Measurements from ENCODE around the gene PRKCQ. TPM values are rescaled to one million over a fixed set of nuclear protein-coding genes. Genes with fewer than 3 reads are reported as not detected.

Gene PRKCQ
- total and polyA plus RNA-seq, 2 of the 4 experiments (the other 2 are of a cell fraction) = under 0.01 to 0.03 TPM

GRCh38 chr10:6532321-6532720, 47.8 kb downstream of the PRKCQ start:
- no peak overlapping the region for H3K14ac ChIP-seq (replicated peaks; ENCODE audit: low read depth, low read length)
- H2BK15ac ChIP-seq (ENCODE audit: low read depth, low read length) = no peak overlapping the region
- H3K9ac ChIP-seq (ENCODE audit: low read depth, low read length) = no peak overlapping the region
- no peaks in the 10 kb centered on the region for H3K27me3 ChIP-seq (ENCODE audit: control insufficient read depth, insufficient read depth, low read length)
- H3K9me3 ChIP-seq (ENCODE audit: control insufficient read depth, insufficient read depth, low read length) = no peaks in the 10 kb centered on the region
- intact Hi-C loops (cut with micrococcal nuclease) (no loop called here), dilution Hi-C loops (cut with HindIII; ENCODE audit: low sequenced_read_pairs, unreplicated experiment) (no loop called here), in situ Hi-C loops (cut with MboI; ENCODE audit: low sequenced_read_pairs) (no loop called here)
- H4K91ac ChIP-seq (ENCODE audit: insufficient read depth, low read depth, low read length) = no peak overlapping the region
- TF ChIP-seq RCOR1 (IDR thresholded peaks at IDR 0.05; ENCODE audit: insufficient replicate concordance, low read length) = no peak
- no peak for TF ChIP-seq RFX5 (IDR thresholded peaks at IDR 0.05; ENCODE audit: low read depth, low read length)
- no peak for TF ChIP-seq MXI1 (IDR thresholded peaks at IDR 0.05; ENCODE audit: borderline replicate concordance, low read depth, low read length)
- no peak for TF ChIP-seq CEBPB (IDR thresholded peaks at IDR 0.05; ENCODE audit: low read depth, low read length)
- no peak for TF ChIP-seq MAZ (IDR thresholded peaks at IDR 0.05; ENCODE audit: borderline replicate concordance, low read depth, low read length)
- no peak for TF ChIP-seq RAD21 (IDR thresholded peaks at IDR 0.05; ENCODE audit: low read length)
- TF ChIP-seq POLR2A (IDR thresholded peaks at IDR 0.05; ENCODE audit: low read depth, low read length) = no peak
- no peak for TF ChIP-seq MAFK (IDR thresholded peaks at IDR 0.05; ENCODE audit: low read depth, low read length)
- TF ChIP-seq CHD1 (IDR thresholded peaks at IDR 0.05; ENCODE audit: low read depth, low read length) = no peak
- TF ChIP-seq BHLHE40 (IDR thresholded peaks at IDR 0.05; ENCODE audit: low read depth, low read length) = no peak
- TF ChIP-seq, protein P1, sequence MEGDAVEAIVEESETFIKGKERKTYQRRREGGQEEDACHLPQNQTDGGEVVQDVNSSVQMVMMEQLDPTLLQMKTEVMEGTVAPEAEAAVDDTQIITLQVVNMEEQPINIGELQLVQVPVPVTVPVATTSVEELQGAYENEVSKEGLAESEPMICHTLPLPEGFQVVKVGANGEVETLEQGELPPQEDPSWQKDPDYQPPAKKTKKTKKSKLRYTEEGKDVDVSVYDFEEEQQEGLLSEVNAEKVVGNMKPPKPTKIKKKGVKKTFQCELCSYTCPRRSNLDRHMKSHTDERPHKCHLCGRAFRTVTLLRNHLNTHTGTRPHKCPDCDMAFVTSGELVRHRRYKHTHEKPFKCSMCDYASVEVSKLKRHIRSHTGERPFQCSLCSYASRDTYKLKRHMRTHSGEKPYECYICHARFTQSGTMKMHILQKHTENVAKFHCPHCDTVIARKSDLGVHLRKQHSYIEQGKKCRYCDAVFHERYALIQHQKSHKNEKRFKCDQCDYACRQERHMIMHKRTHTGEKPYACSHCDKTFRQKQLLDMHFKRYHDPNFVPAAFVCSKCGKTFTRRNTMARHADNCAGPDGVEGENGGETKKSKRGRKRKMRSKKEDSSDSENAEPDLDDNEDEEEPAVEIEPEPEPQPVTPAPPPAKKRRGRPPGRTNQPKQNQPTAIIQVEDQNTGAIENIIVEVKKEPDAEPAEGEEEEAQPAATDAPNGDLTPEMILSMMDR (conservative IDR thresholded peaks at IDR 0.05; ENCODE audit: low read depth, low read length) = no peak
- TF ChIP-seq, protein P2, sequence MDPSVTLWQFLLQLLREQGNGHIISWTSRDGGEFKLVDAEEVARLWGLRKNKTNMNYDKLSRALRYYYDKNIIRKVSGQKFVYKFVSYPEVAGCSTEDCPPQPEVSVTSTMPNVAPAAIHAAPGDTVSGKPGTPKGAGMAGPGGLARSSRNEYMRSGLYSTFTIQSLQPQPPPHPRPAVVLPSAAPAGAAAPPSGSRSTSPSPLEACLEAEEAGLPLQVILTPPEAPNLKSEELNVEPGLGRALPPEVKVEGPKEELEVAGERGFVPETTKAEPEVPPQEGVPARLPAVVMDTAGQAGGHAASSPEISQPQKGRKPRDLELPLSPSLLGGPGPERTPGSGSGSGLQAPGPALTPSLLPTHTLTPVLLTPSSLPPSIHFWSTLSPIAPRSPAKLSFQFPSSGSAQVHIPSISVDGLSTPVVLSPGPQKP (IDR thresholded peaks at IDR 0.05; ENCODE audit: borderline replicate concordance, low read depth, low read length) = no peak
- TF ChIP-seq FOS (IDR thresholded peaks at IDR 0.05; ENCODE audit: low read depth, low read length) = no peak
- no peak overlapping the region for H2BK20ac ChIP-seq (ENCODE audit: low read depth, low read length)
- no TSS peak for BruUV-seq (replicated peaks)
- no peak overlapping the region for H4K8ac ChIP-seq (ENCODE audit: low read depth in 2 of 2, low read length in 2 of 2)
- no peak overlapping the region for H4K5ac ChIP-seq (ENCODE audit: low read depth, low read length)
- H2BK120ac ChIP-seq (ENCODE audit: low read depth, low read length) = no peak overlapping the region
- no peak for ATAC-seq (ENCODE audit: low read depth)
- no peaks in the 10 kb centered on the region for H3K79me1 ChIP-seq (ENCODE audit: low read depth in 1 of 2, low read length in 2 of 2)
- no peak overlapping the region for H2AK9ac ChIP-seq (replicated peaks; ENCODE audit: low read depth, low read length, poor library complexity)
- H3K4ac ChIP-seq (ENCODE audit: low read depth, low read length) = no peak overlapping the region
- no peak for DNase-seq
- WGBS, 2 experiments (ENCODE audit: extremely low coverage in 2 of 2, insufficient read length in 1 of 2) = 50% methylated on average over 2 of the region's 5 CpGs; no CpG with 5 or more reads in 1 of the 2 experiments
- H3K4me3 ChIP-seq (ENCODE audit: insufficient read depth, low read depth, low read length) = no peak overlapping the region
- no peak overlapping the region for H2AFZ ChIP-seq (replicated peaks; ENCODE audit: low read length, poor library complexity)
- H4K20me1 ChIP-seq (ENCODE audit: insufficient read depth, low read length) = no peaks in the 10 kb centered on the region
- no peaks in the 10 kb centered on the region for H3K36me3 ChIP-seq (ENCODE audit: control insufficient read depth, insufficient read depth, low read length)
- H2BK5ac ChIP-seq (ENCODE audit: low read depth, low read length, poor library complexity, severe bottlenecking) = no peak overlapping the region
- H3K4me2 ChIP-seq (ENCODE audit: low read depth, low read length) = no peak overlapping the region
- H3K4me1 ChIP-seq (ENCODE audit: control insufficient read depth, insufficient read depth, low read length) = no peaks in the 10 kb centered on the region
- H3K18ac ChIP-seq (ENCODE audit: low read depth, low read length) = no peak overlapping the region
- H3K23ac ChIP-seq (ENCODE audit: low read depth, low read length) = no peak overlapping the region
- H3K9me1 ChIP-seq (ENCODE audit: insufficient read depth, low read length) = no peaks in the 10 kb centered on the region
- no peak overlapping the region for H3K27ac ChIP-seq (ENCODE audit: insufficient read depth, low read length)
- ChIA-PET POLR2A (ENCODE audit: unreplicated experiment) (no interaction called here), CTCF (interaction anchor here (0.8 kb wide), 1 partner anchor 378 kb away, joined by 3 read pairs; no protein-coding TSS in a partner anchor)
- H2AK5ac ChIP-seq (ENCODE audit: low read depth, low read length) = no peak overlapping the region
- no peak overlapping the region for H3K56ac ChIP-seq (ENCODE audit: extremely low read depth, insufficient read depth, low read length)
